K562 (cell line): ENCODE results near the gene ATRIP. TPM values are rescaled to one million over a fixed set of nuclear protein-coding genes. Genes with fewer than 3 reads are reported as not detected.

Experiments used
- ATAC-seq: fragments of 200-7000 bp; cut with Tn5 transposase; 3 replicates; pipeline ENCODE4 v1.9.1; 2020; ENCODE audit warnings: moderate library complexity
- BruUV-seq: library from RNA; stranded (reverse); fragments of 400-500 nt; replicated peaks from 2 replicates; lab custom pipeline; 2021; lab: Mats Ljungman, UMichigan
- CTCF ChIA-PET: fragments of 300-600 bp; formaldehyde crosslinking; extraction: SDS; loops from one replicate; lab custom pipeline; 2021; ENCODE audit warnings: low intra/inter-chr PET ratio; lab: Yijun Ruan, JAX
- POLR2A ChIA-PET: fragments of 300-600, 350-650 bp; sonication (Branson Sonifier 250); formaldehyde crosslinking; extraction: SDS; loops from one replicate; lab custom pipeline; 2021; ENCODE audit warnings: antibody characterized with exemption, inconsistent platforms; lab: Yijun Ruan, JAX
- DNase-seq, 4 experiments: peaks; one replicate each; pipeline versions ENCODE4 v3.0.0 to v3.0.0-alpha.2; 2011 to 2018; ENCODE audit warnings: low spot score in 3 of 4, mixed read lengths in 3 of 4; ENCODE audit errors: extremely low read depth in 1 of 4
- FAIRE-seq: peaks from 2 replicates; lab custom pipeline; 2011; peaks lifted over from hg19 to GRCh38; lab: Jason Lieb, UNC
- H2AFZ ChIP-seq: 2 replicates; pipeline ENCODE4 v1.6.0; 2011; ENCODE audit warnings: low read depth, low read length, control low read depth, inconsistent platforms
- H3K27ac ChIP-seq: fragments of 200-600 bp; 3 replicates; pipeline ENCODE4 v1.8.0; 2011; ENCODE audit warnings: low read depth, mild to moderate bottlenecking, control low read depth, inconsistent platforms, low read length, moderate library complexity, mixed read lengths; ENCODE audit errors: extremely low read depth
- H3K27me3 ChIP-seq, 2 experiments: fragments of 300-600 bp in 1 of 2; 2 replicates in 1 of 2; 3 replicates in 1 of 2; pipeline versions ENCODE4 v1.6.0 to v1.8.0; 2011; ENCODE audit warnings: inconsistent platforms in 2 of 2, low read length in 2 of 2, mild to moderate bottlenecking in 1 of 2, mixed read lengths in 1 of 2, moderate library complexity in 1 of 2; ENCODE audit not compliant: control insufficient read depth in 2 of 2, insufficient read depth in 2 of 2
- H3K36me3 ChIP-seq: fragments of 300-600 bp; 3 replicates; pipeline ENCODE4 v1.8.0; 2011; ENCODE audit warnings: mild to moderate bottlenecking, low read length, inconsistent platforms; ENCODE audit not compliant: control insufficient read depth, insufficient read depth
- H3K4me1 ChIP-seq, 2 experiments: fragments of 200-600 bp in 1 of 2; replicated peaks in 1 of 2; 2 replicates in 1 of 2; 3 replicates in 1 of 2; pipeline versions ENCODE4 v1.5.1 to v1.8.0; 2011; ENCODE audit warnings: inconsistent platforms in 2 of 2, low read length in 2 of 2, mild to moderate bottlenecking in 1 of 2, mixed read lengths in 1 of 2, moderate library complexity in 1 of 2; ENCODE audit not compliant: control insufficient read depth in 2 of 2, insufficient read depth in 2 of 2
- H3K4me2 ChIP-seq: 2 replicates; pipeline ENCODE4 v1.6.1; 2011; ENCODE audit warnings: low read length, control low read depth, inconsistent platforms, mixed read lengths; ENCODE audit not compliant: insufficient read depth
- H3K4me3 ChIP-seq: fragments of 200-600 bp; sonication (generic), shearing (Covaris generic); 2 replicates; pipeline ENCODE4 v1.5.1; 2016; ENCODE audit warnings: control low read depth, inconsistent platforms
- H3K79me2 ChIP-seq: fragments of 200-600 bp; 3 replicates; pipeline ENCODE4 v1.8.0; 2011; ENCODE audit warnings: low read length, inconsistent platforms; ENCODE audit not compliant: control insufficient read depth, insufficient read depth
- H3K9ac ChIP-seq, 2 experiments: 2 replicates each; pipeline versions ENCODE4 v1.6.0 to v1.6.1; 2011; ENCODE audit warnings: low read depth in 2 of 2, low read length in 2 of 2, control low read depth in 1 of 2, inconsistent platforms in 1 of 2, mild to moderate bottlenecking in 1 of 2, mixed read lengths in 1 of 2; ENCODE audit not compliant: insufficient read depth in 1 of 2
- H3K9me1 ChIP-seq: one replicate; pipeline ENCODE4 v1.6.0; 2011; ENCODE audit warnings: inconsistent platforms, mild to moderate bottlenecking, low read length, moderate library complexity; ENCODE audit not compliant: control insufficient read depth, insufficient read depth
- H3K9me3 ChIP-seq: replicated peaks from 2 replicates; pipeline ENCODE4 v1.5.1; 2011; ENCODE audit warnings: low read depth, low read length, inconsistent platforms; ENCODE audit not compliant: control insufficient read depth, insufficient read depth
- H4K20me1 ChIP-seq: replicated peaks from 2 replicates; pipeline ENCODE4 v1.6.1; 2011; ENCODE audit warnings: low read length, inconsistent platforms, mixed read lengths; ENCODE audit not compliant: control insufficient read depth, insufficient read depth
- CREB1 ChIP-seq, 2 experiments: sonication (generic) in 1 of 2; formaldehyde crosslinking in 1 of 2; IDR thresholded peaks; 2 replicates each; pipeline versions ENCODE4 v1.6.1 to v1.8.0; 2012 to 2022; ENCODE audit warnings: inconsistent platforms in 1 of 2, mild to moderate bottlenecking in 1 of 2, missing genetic modification reagents in 1 of 2, moderate library complexity in 1 of 2
- ELF4 ChIP-seq: fragments of 450-650 bp; formaldehyde crosslinking; IDR thresholded peaks from 2 replicates; pipeline ENCODE4 v1.4.0; 2022; ENCODE audit warnings: missing genetic modification characterization
- ETV6 ChIP-seq, 3 experiments: fragments of 150-350 bp in 1 of 3; sonication (generic) in 1 of 3; formaldehyde crosslinking in 1 of 3; IDR thresholded peaks; 2 replicates each; pipeline versions ENCODE4 v1.6.1 to v1.8.0; 2014 to 2022; ENCODE audit warnings: borderline replicate concordance in 2 of 3, low read depth in 2 of 3, antibody characterized with exemption in 1 of 3, low read length in 1 of 3, mild to moderate bottlenecking in 1 of 3, missing genetic modification reagents in 1 of 3
- FOSL1 ChIP-seq: fragments of 200-800 bp; sonication (Bioruptor generic); conservative IDR thresholded peaks from 2 replicates; pipeline ENCODE4 v1.6.1; 2016; ENCODE audit warnings: missing genetic modification characterization, missing compliant biosample characterization
- GABPA ChIP-seq: fragments of 200-800 bp; sonication (Bioruptor generic); conservative IDR thresholded peaks from 2 replicates; pipeline ENCODE4 v1.6.1; 2016; ENCODE audit warnings: low read depth, missing genetic modification characterization, missing compliant biosample characterization
- NELFE ChIP-seq: IDR thresholded peaks from 2 replicates; pipeline ENCODE4 v1.6.1; 2011; ENCODE audit warnings: mild to moderate bottlenecking; ENCODE audit not compliant: insufficient read depth, insufficient read length
- POLR2A ChIP-seq: fragments of 450-650 bp; conservative IDR thresholded peaks from 2 replicates; pipeline ENCODE4 v1.6.1; 2016
- POLR3A ChIP-seq: IDR thresholded peaks from 2 replicates; pipeline ENCODE4 v1.6.1; 2011; ENCODE audit warnings: borderline replicate concordance, mild to moderate bottlenecking, moderate library complexity; ENCODE audit not compliant: insufficient read length, insufficient read depth; ENCODE audit errors: extremely low read depth
- RBFOX2 ChIP-seq: fragments of 200-400 bp; formaldehyde crosslinking; IDR thresholded peaks from 2 replicates; pipeline ENCODE4 v1.6.1; 2017; ENCODE audit warnings: low read depth, mild to moderate bottlenecking, low read length, moderate library complexity
- RERE ChIP-seq: sonication (generic); formaldehyde crosslinking; IDR thresholded peaks from 2 replicates; pipeline ENCODE4 v1.8.0; 2023; ENCODE audit warnings: missing genetic modification reagents, mild to moderate bottlenecking, borderline replicate concordance
- SAFB2 ChIP-seq: fragments of 200-400 bp; formaldehyde crosslinking; IDR thresholded peaks from 2 replicates; pipeline ENCODE4 v1.6.1; 2018; ENCODE audit warnings: borderline replicate concordance, low read length, low read depth, moderate library complexity; ENCODE audit not compliant: severe bottlenecking
- STAG1 ChIP-seq: sonication (generic); formaldehyde crosslinking; IDR thresholded peaks from 2 replicates; pipeline ENCODE4 v1.5.0; 2020; ENCODE audit warnings: missing genetic modification reagents, borderline replicate concordance
- TCFL5 ChIP-seq: fragments of 250-450 bp; sonication (Bioruptor Pico); conservative IDR thresholded peaks from 2 replicates; pipeline ENCODE4 v1.6.1; 2021; ENCODE audit warnings: mild to moderate bottlenecking, moderate library complexity, matching md5 sums
- ZNF263 ChIP-seq: sonication (generic); formaldehyde crosslinking; IDR thresholded peaks from 2 replicates; pipeline ENCODE4 v1.8.0; 2022; ENCODE audit warnings: mild to moderate bottlenecking, missing genetic modification reagents, borderline replicate concordance
- WGBS: fragments of 100-300 bp; shearing (Covaris generic); methylation state at CpG from one replicate; pipeline ENCODE4 v1.1.6; 2016; ENCODE audit warnings: low coverage, mixed read lengths; ENCODE audit not compliant: insufficient coverage; ENCODE audit errors: missing lambda C conversion rate; 5-methylcytosine and 5-hydroxymethylcytosine counted together
- in situ Hi-C: fragments of 300-500 bp; cut with MboI; formaldehyde crosslinking; loops from 4 replicates; pipeline ENCODE4 v1.15.0; 2018; ENCODE audit warnings: inconsistent platforms, mixed read lengths
- intact Hi-C: fragments of 100-400 bp; cut with micrococcal nuclease; formaldehyde crosslinking; loops from 2 replicates; pipeline ENCODE4 v1.14.2; 2022
- polyA plus RNA-seq, 8 experiments: library from polyadenylated mRNA; depleted of rRNA in 4 of 8; stranded (reverse) in 5 of 8; unstranded in 3 of 8; fragments of >200 nt; fragmentation: Nextera tagmentation in 2 of 8; fragmentation: Illumina TruSeq in 1 of 8; extraction: Ambion mirVana in 2 of 8; extraction: Trizol in 1 of 8; gene quantifications; 2 replicates each; pipeline versions ENCODE4 v1.2.1 to v1.2.3, GENCODE V29; 2011 to 2014; ENCODE audit warnings: inconsistent platforms in 1 of 8, missing spikeins in 1 of 8
- total RNA-seq, 7 experiments: library from RNA; depleted of rRNA in 6 of 7; stranded (reverse); fragments of >200 nt in 6 of 7; fragmentation: Illumina TruSeq in 2 of 7; extraction: Trizol in 2 of 7; gene quantifications; 2 replicates each; pipeline versions ENCODE4 v1.2.1 to v1.2.3, GENCODE V29; 2011 to 2021; ENCODE audit warnings: low replicate concordance in 1 of 7

ATRIP gene
- total and polyA plus RNA-seq, 9 of the 15 experiments (the other 6 are each of a cell fraction or from before 2014, with no cell fraction given), result 1.7 to 15.7 (median 10.5) TPM

GRCh38 chr3:48406443-48407431, 39.8 kb upstream of the ATRIP start:
- no peak for DNase-seq
- no peak overlapping the region for H3K27ac ChIP-seq
- no peaks in the 10 kb centered on the region for H3K36me3 ChIP-seq
- no peaks in the 10 kb centered on the region for H3K9me3 ChIP-seq
- H3K4me1 ChIP-seq, result peaks cover 0 to 6% of the 10 kb centered on the region in 2 experiments; a peak in 1 of 5 replicates
- 55% methylated on average over 13 of the region's 18 CpGs for WGBS
- ATAC-seq, result no peak
- H3K9me1 ChIP-seq, result no peaks in the 10 kb centered on the region
- ChIA-PET POLR2A (interaction anchor here (0.6 to 1.5 kb wide), 5 partner anchors 9 to 26 kb away, joined by 3 to 4 read pairs (median 3); partner anchors contain the start of gene PLXNB1), CTCF (no interaction called here)
- no TSS peak for BruUV-seq
- no peaks in the 10 kb centered on the region for H3K27me3 ChIP-seq
- H2AFZ ChIP-seq, result no peak overlapping the region
- no peak overlapping the region for H3K4me3 ChIP-seq
- no peak for FAIRE-seq
- intact Hi-C loops, result loop anchor here (10.0 kb wide), 2 partner anchors 98 to 212 kb away; partner anchors contain the start of gene SHISA5
- H3K79me2 ChIP-seq, result no peaks in the 10 kb centered on the region
- H3K9ac ChIP-seq, result no peak overlapping the region; a peak in 1 of 4 replicates
- in situ Hi-C loops, result no loop called here
- H4K20me1 ChIP-seq, result 0 out of 2 replicates have a peak, but pooled peaks cover 6% of the 10 kb centered on the region
- no peak overlapping the region for H3K4me2 ChIP-seq
- TF ChIP-seq CREB1 (IDR thresholded peaks at IDR 0.05) (no peak), CREB1 (CRISPR knock-in tag; IDR thresholded peaks at IDR 0.05) (no peak), GABPA (tag) (no peak), ZNF263 (CRISPR knock-in tag) (no peak), STAG1 (CRISPR knock-in tag) (no peak), ELF4 (CRISPR knock-in tag) (no peak), ETV6 (IDR thresholded peaks at IDR 0.05; ENCODE audit: borderline replicate concordance in 1 of 2, low read depth in 2 of 2, low read length in 1 of 2) (no peak), ETV6 (CRISPR knock-in tag; IDR thresholded peaks at IDR 0.05; ENCODE audit: borderline replicate concordance) (no peak), RBFOX2 (no peak), TCFL5 (no peak), FOSL1 (tag) (no peak), POLR2A (no peak), SAFB2 (no peak), RERE (CRISPR knock-in tag) (no peak), POLR3A (no peak), NELFE (no peak)
